Brain microvascular endothelial cell (primary cell): ENCODE results near the gene ABLIM1.

Experiments
- DNase-seq: peaks from one replicate; pipeline ENCODE4 v3.0.0-alpha.2; 2020
- H3K27ac ChIP-seq: fragments of 250-450 bp; sonication (Bioruptor Pico); 2 replicates; pipeline ENCODE4 v1.5.1; 2020; ENCODE audit warnings: mild to moderate bottlenecking, moderate library complexity
- H3K27me3 ChIP-seq: fragments of 250-450 bp; sonication (Bioruptor Pico); replicated peaks from 2 replicates; pipeline ENCODE4 v1.5.1; 2020; ENCODE audit warnings: mild to moderate bottlenecking
- H3K36me3 ChIP-seq: fragments of 250-450 bp; sonication (Bioruptor Pico); replicated peaks from 2 replicates; pipeline ENCODE4 v1.5.1; 2020; ENCODE audit warnings: mild to moderate bottlenecking
- H3K4me3 ChIP-seq: 2 replicates; pipeline ENCODE4 v1.5.1; 2011; ENCODE audit warnings: low read depth, mild to moderate bottlenecking, control low read depth, low read length, moderate library complexity
- in situ Hi-C: cut with HindIII; loops from 2 replicates; pipeline ENCODE4 v1.10.0; 2017; ENCODE audit warnings: low sequenced_read_pairs, low pct_ligation_motif_present
- TF ChIP-seq, protein P1 (sequence below): IDR thresholded peaks from 2 replicates; pipeline ENCODE4 v1.5.1; 2011; ENCODE audit warnings: low read depth, mild to moderate bottlenecking, moderate library complexity, low read length, control low read depth, inconsistent platforms; ENCODE audit errors: missing control alignments

The ABLIM1 gene

DNA sequence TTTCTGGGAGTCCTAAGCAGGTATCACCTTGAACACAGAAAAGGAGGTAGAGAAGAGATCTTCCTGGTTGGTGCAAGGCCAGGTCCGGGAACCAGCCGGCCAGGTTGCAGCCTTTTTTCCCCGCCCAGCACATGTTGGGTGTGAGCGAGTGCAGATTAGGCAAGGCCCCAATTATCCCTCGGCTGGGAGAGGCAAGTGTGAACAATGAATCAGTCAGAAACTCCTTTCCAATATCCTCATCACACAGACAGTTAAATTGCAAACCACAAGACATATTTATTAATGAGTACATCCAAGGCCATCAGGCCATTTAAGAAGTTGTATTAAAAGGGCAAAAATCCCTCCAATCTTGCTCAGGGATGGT, 138.8 kb downstream of the ABLIM1 start:
- H3K27ac ChIP-seq = no peak overlapping the region
- in situ Hi-C loops = no loop called here
- TF ChIP-seq, protein P1, sequence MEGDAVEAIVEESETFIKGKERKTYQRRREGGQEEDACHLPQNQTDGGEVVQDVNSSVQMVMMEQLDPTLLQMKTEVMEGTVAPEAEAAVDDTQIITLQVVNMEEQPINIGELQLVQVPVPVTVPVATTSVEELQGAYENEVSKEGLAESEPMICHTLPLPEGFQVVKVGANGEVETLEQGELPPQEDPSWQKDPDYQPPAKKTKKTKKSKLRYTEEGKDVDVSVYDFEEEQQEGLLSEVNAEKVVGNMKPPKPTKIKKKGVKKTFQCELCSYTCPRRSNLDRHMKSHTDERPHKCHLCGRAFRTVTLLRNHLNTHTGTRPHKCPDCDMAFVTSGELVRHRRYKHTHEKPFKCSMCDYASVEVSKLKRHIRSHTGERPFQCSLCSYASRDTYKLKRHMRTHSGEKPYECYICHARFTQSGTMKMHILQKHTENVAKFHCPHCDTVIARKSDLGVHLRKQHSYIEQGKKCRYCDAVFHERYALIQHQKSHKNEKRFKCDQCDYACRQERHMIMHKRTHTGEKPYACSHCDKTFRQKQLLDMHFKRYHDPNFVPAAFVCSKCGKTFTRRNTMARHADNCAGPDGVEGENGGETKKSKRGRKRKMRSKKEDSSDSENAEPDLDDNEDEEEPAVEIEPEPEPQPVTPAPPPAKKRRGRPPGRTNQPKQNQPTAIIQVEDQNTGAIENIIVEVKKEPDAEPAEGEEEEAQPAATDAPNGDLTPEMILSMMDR = no peak

DNA sequence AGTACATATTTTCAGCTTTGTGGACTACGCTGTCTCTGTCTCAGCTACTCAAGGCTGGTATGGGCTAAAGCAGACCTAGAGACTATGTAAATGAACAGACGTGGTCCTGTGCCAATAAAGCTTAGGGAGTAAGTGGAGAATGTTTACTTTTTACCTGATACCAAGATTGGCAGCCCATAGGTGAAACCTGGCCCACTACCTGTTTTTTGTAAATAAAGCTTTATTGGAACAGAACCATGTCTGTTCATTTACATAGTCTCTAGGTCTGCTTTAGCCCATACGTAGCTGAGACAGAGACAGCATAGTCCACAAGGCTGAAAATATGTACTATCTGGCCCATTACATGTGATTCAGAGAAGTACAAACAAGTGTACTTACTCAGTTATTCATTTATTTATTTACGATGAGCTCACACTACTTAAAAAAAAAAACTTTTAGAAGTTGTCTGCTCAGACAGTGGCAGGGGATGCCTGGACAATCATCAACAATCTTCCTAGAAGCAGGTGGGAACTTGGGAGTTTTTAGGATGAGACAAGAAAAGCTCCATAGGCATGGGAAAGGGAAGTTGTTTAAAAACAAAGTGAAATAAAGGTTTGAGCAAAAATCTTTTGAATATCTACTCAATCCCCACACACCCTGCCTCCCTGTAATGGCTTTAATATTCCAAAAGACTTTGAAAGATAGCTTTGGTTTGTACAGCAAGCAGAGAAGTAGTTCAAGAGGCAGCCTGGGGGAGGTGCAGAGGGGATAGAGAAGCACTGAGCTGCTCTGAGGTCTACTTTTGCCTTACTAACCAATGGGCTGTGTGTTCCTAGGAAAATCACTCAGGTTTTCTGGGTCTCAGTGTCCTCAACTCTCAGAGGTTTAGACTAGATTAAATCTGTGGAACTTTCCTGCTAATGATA, 139.4 kb downstream of the ABLIM1 start:
- H3K27ac ChIP-seq = no peak overlapping the region

More for the DNA sequence above, 138.8 kb downstream of the ABLIM1 start:
- no peaks in the 10 kb centered on the region for H3K27me3 ChIP-seq
- no peaks in the 10 kb centered on the region for H3K36me3 ChIP-seq
- no peak for DNase-seq
- no peak overlapping the region for H3K4me3 ChIP-seq

DNA sequence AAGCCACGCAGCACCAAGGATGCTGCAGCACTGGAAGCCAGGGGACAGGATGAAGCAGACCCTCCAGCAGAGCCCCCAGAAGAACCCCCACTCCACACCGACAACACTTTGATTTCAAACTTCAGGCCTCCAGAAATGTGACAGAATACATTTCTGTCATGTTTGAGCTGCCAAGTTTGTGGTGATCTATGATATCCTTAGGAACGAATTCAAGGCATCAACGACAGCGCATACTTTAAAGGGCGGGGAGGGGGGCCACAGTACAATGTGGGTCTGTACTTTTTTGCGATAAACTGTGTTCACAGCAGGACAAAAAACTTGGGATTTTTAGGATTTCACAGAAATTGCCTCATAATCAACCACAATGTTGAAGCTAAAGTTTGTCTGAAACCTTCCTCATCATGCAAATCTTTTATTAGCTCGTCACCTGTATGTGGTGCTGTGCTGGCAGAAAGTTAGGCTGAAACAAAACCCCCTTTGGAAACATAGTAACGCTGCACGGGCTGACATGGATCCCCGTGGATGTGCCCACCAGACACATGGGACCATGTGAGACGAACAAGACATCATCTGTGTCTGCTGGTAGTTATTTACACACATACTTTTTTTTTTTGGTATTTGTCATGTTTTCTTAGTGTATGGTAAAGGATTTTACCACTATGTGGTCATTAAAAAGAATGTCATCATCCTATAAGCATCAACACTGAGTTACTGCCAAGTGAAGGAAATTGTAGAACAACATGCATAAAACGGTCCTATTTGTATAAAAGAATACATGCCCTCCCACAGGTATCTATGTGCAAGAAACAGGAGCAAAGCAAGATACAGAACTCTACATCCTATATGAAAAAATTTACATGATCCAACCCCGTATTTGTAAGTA, 140.5 kb downstream of the ABLIM1 start:
- in situ Hi-C loops = no loop called here
- H3K27me3 ChIP-seq = no peaks in the 10 kb centered on the region
- no peak overlapping the region for H3K27ac ChIP-seq
- DNase-seq = no peak
- no peak overlapping the region for H3K4me3 ChIP-seq
- H3K36me3 ChIP-seq = no peaks in the 10 kb centered on the region
- TF ChIP-seq, protein P1 = no peak

More for the DNA sequence above, 139.4 kb downstream of the ABLIM1 start:
- Histone ChIP-seq H3K4me3 (no peak overlapping the region), H3K36me3 (no peaks in the 10 kb centered on the region), H3K27me3 (no peaks in the 10 kb centered on the region)
- in situ Hi-C loops = no loop called here
- TF ChIP-seq, protein P1 = no peak
- DNase-seq = no peak

DNA sequence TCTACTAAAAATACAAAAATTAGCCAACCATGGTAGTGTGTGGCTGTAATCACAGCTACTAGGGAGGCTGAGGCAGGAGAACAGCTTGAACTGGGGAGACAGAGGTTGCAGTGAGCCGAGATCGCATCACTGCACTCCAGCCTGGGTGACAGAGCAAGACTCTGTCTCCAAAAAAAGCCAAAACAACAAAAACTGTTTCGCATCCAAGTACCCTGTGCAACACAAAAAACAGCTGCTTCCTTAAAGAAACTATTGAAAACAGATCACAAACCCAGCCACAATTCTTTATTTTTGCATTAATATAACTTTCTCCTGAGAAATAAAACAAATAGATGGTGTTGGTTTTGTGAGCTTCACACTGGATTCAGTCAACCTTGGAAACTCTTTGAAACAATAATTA, 141.7 kb downstream of the ABLIM1 start:
- Histone ChIP-seq H3K27ac (no peak overlapping the region), H3K4me3 (no peak overlapping the region), H3K36me3 (no peaks in the 10 kb centered on the region), H3K27me3 (no peaks in the 10 kb centered on the region)
- in situ Hi-C loops = no loop called here
- TF ChIP-seq, protein P1 = no peak
- no peak for DNase-seq

DNA sequence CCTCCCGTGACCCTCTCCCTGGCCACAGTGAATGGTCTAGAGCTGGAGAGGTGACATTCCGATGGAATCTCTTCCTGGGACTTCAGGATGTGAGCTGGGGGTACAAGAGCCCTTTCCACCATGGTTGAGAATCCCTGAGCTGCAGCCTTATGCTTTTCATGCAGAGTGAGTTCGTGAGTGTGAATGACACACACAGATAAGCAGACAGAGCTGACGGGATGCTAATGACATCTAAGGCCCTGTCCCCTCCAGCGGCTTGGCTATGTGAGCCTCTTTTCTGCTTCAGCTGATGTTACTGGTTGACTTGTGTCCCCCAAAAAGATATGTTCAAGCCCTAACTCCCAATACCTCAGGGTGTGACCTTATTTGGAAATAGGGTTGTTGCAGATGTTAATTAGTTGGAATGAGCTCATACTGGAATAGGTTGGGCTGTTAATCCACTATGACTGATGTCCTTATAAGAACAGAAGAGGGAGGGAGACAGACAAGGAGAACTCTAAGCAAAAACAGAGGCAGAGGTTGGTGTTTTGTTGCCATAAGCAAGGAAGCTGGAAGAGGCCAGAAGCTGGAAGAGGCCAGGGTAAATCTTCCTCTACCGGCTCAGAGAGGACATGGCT, 142.7 kb downstream of the ABLIM1 start:
- Histone ChIP-seq H3K27me3 (no peaks in the 10 kb centered on the region), H3K27ac (no peak overlapping the region), H3K36me3 (no peaks in the 10 kb centered on the region), H3K4me3 (no peak overlapping the region)
- in situ Hi-C loops = no loop called here
- TF ChIP-seq, protein P1 = no peak
- DNase-seq = no peak
